Mucosa of rectum (tissue), 2 donors: ENCODE data around the gene NEIL1.
"Not testable (repeated sequence)": the region's sequence is repeated elsewhere in the genome, so short reads cannot be mapped to it uniquely, and the experiment has no call there.

Experiments
- H3K27ac ChIP-seq, 2 donors: one replicate each; pipeline ENCODE4 v1.7.0; 2013; ENCODE audit warnings: inconsistent platforms in 2 of 2, low read depth in 2 of 2, low read length in 2 of 2
- H3K27me3 ChIP-seq, 2 donors: one replicate each; pipeline ENCODE4 v1.7.0; 2013; ENCODE audit warnings: low read length in 2 of 2; ENCODE audit not compliant: control insufficient read depth in 2 of 2, insufficient read depth in 2 of 2
- H3K36me3 ChIP-seq, 2 donors: one replicate each; pipeline ENCODE4 v1.7.0; 2013; ENCODE audit warnings: low read length in 2 of 2; ENCODE audit not compliant: control insufficient read depth in 2 of 2, insufficient read depth in 2 of 2
- H3K4me1 ChIP-seq, 2 donors: one replicate each; pipeline ENCODE4 v1.7.0; 2013; ENCODE audit warnings: low read length in 2 of 2, mild to moderate bottlenecking in 1 of 2; ENCODE audit not compliant: control insufficient read depth in 2 of 2, insufficient read depth in 2 of 2
- H3K4me3 ChIP-seq, 2 donors: one replicate each; pipeline ENCODE4 v1.7.0; 2013; ENCODE audit warnings: low read length in 2 of 2
- H3K9ac ChIP-seq, 2 donors: one replicate each; pipeline ENCODE4 v1.7.0; 2013; ENCODE audit warnings: low read length in 2 of 2, low read depth in 1 of 2, mild to moderate bottlenecking in 1 of 2
- H3K9me3 ChIP-seq, 2 donors: one replicate each; pipeline ENCODE4 v1.7.0; 2013; ENCODE audit warnings: low read length in 2 of 2; ENCODE audit not compliant: control insufficient read depth in 2 of 2
- donor health status: healthy.
- donor health status: Normal muscosa, but diverticular disease.

The NEIL1 gene

GRCh38 chr15:75371486-75371885, 24.6 kb downstream of the NEIL1 start:
- Histone ChIP-seq H3K9me3 (no peaks in the 10 kb centered on the region), H3K4me3 (no peak overlapping the region), H3K27me3 (no peaks in the 10 kb centered on the region), H3K9ac (no peak overlapping the region), H3K4me1 (peaks cover 18% of the 10 kb centered on the region in 2 donors), H3K36me3 (peaks cover 39 to 57% of the 10 kb centered on the region in 2 donors), H3K27ac (no peak overlapping the region)

GRCh38 chr15:75371901-75372688, 25.3 kb downstream of the NEIL1 start:
- Histone ChIP-seq H3K9ac (no peak overlapping the region), H3K36me3 (peaks cover 36 to 57% of the 10 kb centered on the region in 2 donors), H3K4me3 (no peak overlapping the region), H3K9me3 (no peaks in the 10 kb centered on the region), H3K27ac (no peak overlapping the region), H3K27me3 (no peaks in the 10 kb centered on the region), H3K4me1 (peaks cover 18% of the 10 kb centered on the region in 2 donors)

GRCh38 chr15:75380773-75381172, 33.9 kb downstream of the NEIL1 start:
- no peaks in the 10 kb centered on the region for H3K9me3 ChIP-seq
- H3K27me3 ChIP-seq = no peaks in the 10 kb centered on the region
- no peak overlapping the region for H3K9ac ChIP-seq
- H3K4me1 ChIP-seq = no peaks in the 10 kb centered on the region
- H3K36me3 ChIP-seq = peaks cover 33 to 52% of the 10 kb centered on the region in 2 donors
- no peak overlapping the region for H3K27ac ChIP-seq
- no peak overlapping the region for H3K4me3 ChIP-seq

- not testable (repeated sequence) for H3K9ac ChIP-seq, H3K27me3 ChIP-seq, H3K27ac ChIP-seq, H3K4me1 ChIP-seq, H3K4me3 ChIP-seq, H3K9me3 ChIP-seq
- H3K36me3 ChIP-seq = peaks cover 47 to 64% of the 10 kb centered on the region in 2 donors
These were observed 37.1 kb downstream of the NEIL1 start for GRCh38 chr15:75383986-75384385.

GRCh38 chr15:75389791-75390382, 43.0 kb downstream of the NEIL1 start:
- no peak overlapping the region for H3K4me3 ChIP-seq
- no peaks in the 10 kb centered on the region for H3K9me3 ChIP-seq
- no peak overlapping the region for H3K27ac ChIP-seq
- no peaks in the 10 kb centered on the region for H3K4me1 ChIP-seq
- peaks cover 72 to 80% of the 10 kb centered on the region in 2 donors for H3K36me3 ChIP-seq
- no peak overlapping the region for H3K9ac ChIP-seq
- H3K27me3 ChIP-seq = no peaks in the 10 kb centered on the region

GRCh38 chr15:75397494-75397893, 50.7 kb downstream of the NEIL1 start:
- no peaks in the 10 kb centered on the region for H3K4me1 ChIP-seq
- peaks cover 73% of the 10 kb centered on the region in 2 donors for H3K36me3 ChIP-seq
- no peak overlapping the region for H3K9ac ChIP-seq
- H3K27me3 ChIP-seq = no peaks in the 10 kb centered on the region
- no peaks in the 10 kb centered on the region for H3K9me3 ChIP-seq
- H3K27ac ChIP-seq = no peak overlapping the region
- no peak overlapping the region for H3K4me3 ChIP-seq

- peaks cover 43 to 55% of the 10 kb centered on the region in 2 donors for H3K36me3 ChIP-seq
- H3K27ac ChIP-seq = no peak overlapping the region
- H3K4me3 ChIP-seq = no peak overlapping the region
- H3K27me3 ChIP-seq = no peaks in the 10 kb centered on the region
- no peaks in the 10 kb centered on the region for H3K4me1 ChIP-seq
- no peak overlapping the region for H3K9ac ChIP-seq
- no peaks in the 10 kb centered on the region for H3K9me3 ChIP-seq
These were observed 57.1 kb downstream of the NEIL1 start for GRCh38 chr15:75403892-75404291.
